ENCODE results near the gene FAM171A2. TPM values are rescaled to one million over a fixed set of nuclear protein-coding genes. Genes with fewer than 3 reads are reported as not detected.

FAM171A2 gene
- total RNA-seq, 2 donors from 2014 or later = 45.7 to 51.9 TPM

- no peak overlapping the region for H3K27ac ChIP-seq (ENCODE audit: low read depth, low read length)
- H3K4me3 ChIP-seq (ENCODE audit: low read length) = no peak overlapping the region
- H3K4me1 ChIP-seq (ENCODE audit: control insufficient read depth, insufficient read depth, low read length) = peaks cover 3% of the 10 kb centered on the region
- Mint-ChIP-seq H3K9me3 (no peaks in the 10 kb centered on the region), H3K27me3 (ENCODE audit: insufficient read depth) (peaks cover 61% of the 10 kb centered on the region), H3K27ac (no peak overlapping the region), H3K4me3 (no peak overlapping the region), H3K4me1 (peaks cover 12% of the 10 kb centered on the region), H3K36me3 (ENCODE audit: low read depth) (no peaks in the 10 kb centered on the region)
- H3K9me3 ChIP-seq (ENCODE audit: control insufficient read depth, low read length) = no peaks in the 10 kb centered on the region
- H3K9ac ChIP-seq (ENCODE audit: extremely low read depth, low read length, poor library complexity, severe bottlenecking) = no peak overlapping the region
- TF ChIP-seq CTCF (conservative IDR thresholded peaks at IDR 0.05) = no peak
- DNase-seq = no peak
- WGBS, 2 experiments (ENCODE audit: insufficient coverage in 1 of 2, insufficient read length in 1 of 2) = 93 to 100% methylated on average over 7 to 16 of the region's 16 CpGs
- H3K27me3 ChIP-seq (ENCODE audit: control insufficient read depth, insufficient read depth, low read length, poor library complexity, severe bottlenecking) = peaks cover 29% of the 10 kb centered on the region
- H3K36me3 ChIP-seq (ENCODE audit: control insufficient read depth, insufficient read depth, low read length) = no peaks in the 10 kb centered on the region
These were observed 20.2 kb upstream of the FAM171A2 start for GRCh38 chr17:44383861-44384260.

- no peaks in the 10 kb centered on the region for H3K36me3 ChIP-seq (ENCODE audit: control insufficient read depth, insufficient read depth, low read length)
- no peak for DNase-seq
These were observed 19.7 kb upstream of the FAM171A2 start for GRCh38 chr17:44383363-44383762.

GRCh38 chr17:44382917-44383316 lies 19.3 kb upstream of the FAM171A2 start:
- H3K27me3 ChIP-seq (ENCODE audit: control insufficient read depth, insufficient read depth, low read length, poor library complexity, severe bottlenecking) = peaks cover 29% of the 10 kb centered on the region
- Mint-ChIP-seq H3K4me3 (no peak overlapping the region), H3K36me3 (ENCODE audit: low read depth) (no peaks in the 10 kb centered on the region), H3K4me1 (peaks cover 12% of the 10 kb centered on the region), H3K9me3 (no peaks in the 10 kb centered on the region), H3K27me3 (ENCODE audit: insufficient read depth) (peaks cover 65% of the 10 kb centered on the region), H3K27ac (no peak overlapping the region)
- no peak for DNase-seq
- no peaks in the 10 kb centered on the region for H3K9me3 ChIP-seq (ENCODE audit: control insufficient read depth, low read length)
- H3K27ac ChIP-seq (ENCODE audit: low read depth, low read length) = no peak overlapping the region
- 92 to 98% methylated on average over 4 to 6 of the region's 6 CpGs for WGBS, 2 experiments (ENCODE audit: insufficient coverage in 1 of 2, insufficient read length in 1 of 2)
- no peak for TF ChIP-seq CTCF (conservative IDR thresholded peaks at IDR 0.05)
- H3K4me1 ChIP-seq (ENCODE audit: control insufficient read depth, insufficient read depth, low read length) = peaks cover 3% of the 10 kb centered on the region
- H3K9ac ChIP-seq (ENCODE audit: extremely low read depth, low read length, poor library complexity, severe bottlenecking) = no peak overlapping the region
- no peak overlapping the region for H3K4me3 ChIP-seq (ENCODE audit: low read length)
- no peaks in the 10 kb centered on the region for H3K36me3 ChIP-seq (ENCODE audit: control insufficient read depth, insufficient read depth, low read length)

More at GRCh38 chr17:44383363-44383762, 19.7 kb upstream of the FAM171A2 start:
- no peak overlapping the region for H3K27ac Mint-ChIP-seq
- no peaks in the 10 kb centered on the region for H3K9me3 Mint-ChIP-seq
- Histone ChIP-seq H3K4me1 (ENCODE audit: control insufficient read depth, insufficient read depth, low read length) (peaks cover 3% of the 10 kb centered on the region), H3K4me3 (ENCODE audit: low read length) (no peak overlapping the region), H3K27ac (ENCODE audit: low read depth, low read length) (no peak overlapping the region), H3K9me3 (ENCODE audit: control insufficient read depth, low read length) (no peaks in the 10 kb centered on the region), H3K27me3 (ENCODE audit: control insufficient read depth, insufficient read depth, low read length, poor library complexity, severe bottlenecking) (peaks cover 29% of the 10 kb centered on the region), H3K9ac (ENCODE audit: extremely low read depth, low read length, poor library complexity, severe bottlenecking) (no peak overlapping the region)
- TF ChIP-seq CTCF (conservative IDR thresholded peaks at IDR 0.05) = no peak
- H3K4me3 Mint-ChIP-seq = no peak overlapping the region
- no peaks in the 10 kb centered on the region for H3K36me3 Mint-ChIP-seq (ENCODE audit: low read depth)
- peaks cover 66% of the 10 kb centered on the region for H3K27me3 Mint-ChIP-seq (ENCODE audit: insufficient read depth)
- H3K4me1 Mint-ChIP-seq = peaks cover 12% of the 10 kb centered on the region
- 95 to 98% methylated on average over 8 to 15 of the region's 15 CpGs for WGBS, 2 experiments (ENCODE audit: insufficient coverage in 1 of 2, insufficient read length in 1 of 2)

Data from endodermal cell (in vitro differentiated cells).